GM21381 (cell line): ENCODE results near the gene SCN8A.
"Not testable (repeated sequence)": the region's sequence is repeated elsewhere in the genome, so short reads cannot be mapped to it uniquely, and the experiment has no call there.

ENCODE experiments used
- ATAC-seq: cut with Tn5 transposase; IDR thresholded peaks from one replicate; pipeline ENCODE4 v1.9.1; 2021; ENCODE audit warnings: mild to moderate bottlenecking, moderate library complexity; ENCODE audit not compliant: unreplicated experiment

The SCN8A gene

DNA sequence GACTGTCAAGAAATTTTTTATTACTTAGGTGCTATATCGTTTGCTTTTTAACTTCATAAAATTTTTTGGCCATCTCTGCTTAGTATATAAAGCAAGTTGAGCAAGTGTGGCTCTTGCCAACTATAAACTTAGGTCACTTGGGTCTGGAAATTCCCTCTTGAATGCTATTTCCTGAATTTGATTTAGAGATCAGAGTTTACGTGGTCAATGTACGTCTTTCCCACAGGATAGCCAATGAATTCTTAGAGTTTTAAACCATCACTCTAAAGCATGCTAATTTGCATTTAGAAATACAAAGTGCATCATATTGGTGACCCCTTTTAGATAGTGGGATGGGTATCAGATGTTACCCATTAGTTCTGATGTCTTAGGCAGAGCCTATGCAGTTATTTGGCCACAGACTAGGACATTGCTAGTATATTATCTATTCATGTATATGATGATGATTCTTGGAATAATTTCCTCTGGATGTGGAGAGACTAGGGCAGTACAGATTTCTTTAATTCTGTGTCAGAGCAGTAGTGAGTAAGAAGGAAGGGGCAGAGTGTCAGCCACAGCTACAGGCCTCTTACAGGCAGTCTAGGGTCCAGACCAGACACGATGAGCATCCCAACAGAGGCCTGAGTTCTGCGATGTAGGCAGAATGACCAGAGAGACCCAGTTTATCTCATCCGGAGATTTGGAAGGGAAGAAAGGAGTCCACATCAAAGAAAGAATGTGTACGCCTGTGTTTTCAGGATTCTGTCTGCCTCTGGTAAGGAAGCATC lies 30.3 kb downstream of the SCN8A start:
- ATAC-seq: no peak

DNA sequence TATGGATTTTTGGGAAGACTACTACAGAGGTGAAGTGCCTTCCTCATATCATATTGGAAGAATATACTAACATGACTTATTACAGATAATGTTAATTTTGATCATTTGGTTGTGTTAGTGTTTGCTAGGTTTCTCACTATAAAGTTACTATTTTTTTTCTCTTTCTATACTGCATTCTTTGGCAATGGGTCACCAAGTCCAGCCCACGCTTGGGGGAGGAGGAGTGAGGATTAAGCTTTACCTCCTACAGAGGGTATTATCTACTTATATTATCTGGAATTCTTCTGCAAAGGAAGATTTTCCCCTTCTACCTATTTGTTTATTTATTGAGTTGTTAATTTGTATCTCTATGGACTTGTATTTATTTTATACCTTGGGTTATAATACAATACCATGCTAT lies 31.5 kb downstream of the SCN8A start:
- ATAC-seq: no peak

DNA sequence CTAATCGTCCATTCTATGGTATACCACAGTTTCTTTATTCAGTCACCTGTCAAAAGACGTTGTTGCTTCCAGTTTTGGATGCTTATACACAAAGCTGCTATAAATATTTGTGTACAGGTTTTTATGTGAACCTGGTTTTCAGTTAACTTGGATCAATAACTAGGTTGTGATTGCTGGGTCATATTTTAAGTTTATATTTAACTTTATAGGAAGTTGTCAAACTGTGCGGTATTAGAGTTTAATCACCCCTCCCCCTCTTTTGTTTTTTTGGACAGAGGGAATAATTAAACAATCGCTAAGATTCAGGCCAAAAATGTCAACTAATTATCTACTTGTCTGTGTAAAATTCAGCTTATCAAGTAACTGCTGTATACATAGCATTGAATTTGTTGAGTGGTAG lies 34.3 kb downstream of the SCN8A start:
- ATAC-seq: no peak

DNA sequence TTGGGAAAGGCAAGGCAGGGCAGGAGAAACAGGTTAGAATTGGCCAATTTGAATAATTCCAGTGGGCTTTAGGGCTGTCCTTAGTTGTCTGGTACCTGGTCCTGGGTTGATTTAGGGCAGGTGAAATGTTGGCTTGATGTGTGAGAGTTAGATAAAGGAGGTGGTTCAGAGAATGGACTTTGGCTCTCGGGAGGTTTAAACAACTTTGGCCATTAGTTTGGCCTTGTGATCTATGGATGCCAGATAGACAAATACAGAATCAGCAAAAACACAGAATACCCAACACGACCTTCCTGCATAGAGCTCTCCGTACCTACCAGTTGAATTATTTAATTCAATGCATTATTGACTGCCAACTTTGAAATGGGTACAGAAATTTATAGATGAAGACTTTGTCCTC lies 35.1 kb downstream of the SCN8A start:
- no peak for ATAC-seq

DNA sequence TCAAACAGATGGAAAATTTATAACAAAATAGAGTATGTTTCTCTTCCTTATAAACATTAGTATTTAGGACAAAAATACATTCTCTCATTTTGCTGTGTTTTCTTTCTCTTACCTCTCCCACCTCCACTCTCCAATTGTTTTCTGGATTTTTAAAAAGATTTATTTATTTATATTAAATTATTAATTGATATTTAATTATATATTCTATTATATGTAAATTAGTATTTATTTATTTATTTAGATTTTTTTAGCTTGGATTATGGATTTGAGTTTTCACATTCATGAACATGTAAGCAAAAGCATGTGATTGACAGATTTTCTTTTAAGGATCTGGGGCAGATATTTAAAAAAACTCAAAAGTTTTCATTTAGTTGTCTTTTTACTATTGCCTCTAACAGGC lies 35.6 kb downstream of the SCN8A start:
- no peak for ATAC-seq

DNA sequence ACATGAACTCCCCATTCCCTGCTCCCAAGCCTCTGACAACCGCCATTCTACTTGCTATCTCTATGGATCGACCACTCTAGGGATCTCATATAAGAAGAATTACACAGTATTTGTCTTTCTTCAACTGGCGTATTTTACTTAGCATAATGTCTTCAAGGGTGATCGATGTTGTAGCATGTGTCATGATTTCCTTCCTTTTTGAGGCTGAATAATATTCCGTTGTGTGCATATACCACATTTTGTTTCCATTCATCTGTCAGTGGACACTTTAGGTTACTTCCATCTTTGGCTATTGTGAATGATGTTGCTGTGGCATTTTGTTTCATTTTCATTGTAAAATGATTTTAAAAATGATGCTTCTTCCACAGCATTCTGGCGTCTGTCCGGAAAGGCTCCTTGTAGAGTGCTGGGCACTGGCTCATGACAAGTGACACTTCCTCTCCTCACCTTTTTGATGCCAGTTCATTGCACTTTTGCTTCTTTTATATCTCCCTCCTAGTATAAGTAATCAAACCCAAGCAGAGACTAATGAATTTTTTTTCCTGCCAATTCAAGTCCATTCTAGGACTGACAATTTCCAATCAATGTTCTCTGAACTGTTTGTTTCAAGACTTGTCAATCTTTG lies 39.3 kb downstream of the SCN8A start:
- ATAC-seq: no peak

DNA sequence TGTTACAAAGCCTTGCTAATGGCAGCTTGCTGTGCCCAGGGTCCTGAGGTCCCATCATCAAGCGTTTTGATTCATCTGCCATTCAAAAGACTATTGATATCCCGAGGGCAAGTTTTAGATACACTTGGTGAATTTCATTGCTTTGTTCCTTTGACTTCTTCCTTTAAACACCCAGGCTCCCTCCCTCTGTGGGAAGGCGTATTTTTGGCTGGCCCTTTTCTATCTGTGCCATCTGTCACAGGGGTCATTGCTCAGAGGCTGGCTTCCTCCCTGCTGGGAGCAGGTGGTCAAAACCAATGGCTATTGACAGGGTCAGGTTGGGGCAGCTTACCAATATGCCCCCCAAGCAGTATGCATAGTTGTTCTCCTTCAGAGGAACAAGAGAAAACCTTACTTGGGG lies 40.0 kb downstream of the SCN8A start:
- no peak for ATAC-seq

DNA sequence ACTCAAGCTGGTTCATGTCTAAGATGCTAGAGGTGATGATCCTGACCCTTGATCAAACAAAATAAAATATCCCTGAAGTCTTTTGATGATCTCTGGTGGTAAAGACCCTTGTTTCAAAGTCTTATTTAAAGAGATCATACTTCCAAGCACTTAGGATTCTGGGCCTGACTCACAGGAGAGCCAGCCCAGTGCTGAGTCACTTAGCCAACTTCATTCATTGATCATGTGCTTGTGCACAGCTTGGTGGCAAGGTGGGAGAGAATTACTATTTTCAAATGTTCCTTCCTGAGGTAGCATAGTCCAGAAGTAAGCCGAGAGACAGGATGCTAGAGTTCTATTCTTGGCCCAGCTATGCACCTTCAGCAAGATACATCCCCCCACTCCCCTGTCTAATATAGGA lies 40.6 kb downstream of the SCN8A start:
- no peak for ATAC-seq

DNA sequence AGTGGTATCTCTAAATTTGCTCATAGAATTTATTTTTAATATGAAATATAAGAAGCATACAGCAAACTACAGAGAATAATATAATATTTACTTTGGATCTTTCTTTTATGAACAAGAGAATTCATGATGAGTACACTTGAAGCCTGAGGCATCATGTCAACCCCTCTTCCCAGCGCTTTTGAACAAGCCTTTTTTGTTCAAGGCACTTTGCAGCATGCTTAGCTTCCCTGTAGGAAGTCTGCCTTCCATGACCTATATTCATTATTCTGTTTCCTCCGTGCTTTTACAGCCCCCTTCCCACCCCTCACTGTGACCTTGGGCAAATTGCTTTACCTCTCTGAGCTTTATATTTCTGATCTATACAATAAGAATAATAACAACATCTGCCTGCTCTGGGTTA lies 41.6 kb downstream of the SCN8A start:
- no peak for ATAC-seq

DNA sequence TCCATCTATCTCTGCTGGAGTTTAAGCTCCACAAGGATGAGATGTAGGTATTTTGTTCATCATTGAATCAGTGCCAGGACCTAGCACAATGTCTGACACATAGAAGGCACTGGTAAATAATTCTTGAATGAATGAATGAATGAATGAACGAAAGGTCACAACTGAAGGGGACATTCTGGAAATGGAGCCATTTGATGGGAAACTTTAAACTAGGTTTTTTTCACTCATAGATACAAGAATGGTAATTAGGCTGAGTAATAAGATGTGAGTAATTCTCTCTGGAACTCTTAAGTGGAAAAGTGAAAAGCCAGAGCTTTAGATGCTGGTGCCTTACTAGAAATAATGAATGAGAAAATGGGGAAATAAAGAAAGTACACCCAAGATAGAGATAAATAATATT lies 44.3 kb downstream of the SCN8A start:
- no peak for ATAC-seq

DNA sequence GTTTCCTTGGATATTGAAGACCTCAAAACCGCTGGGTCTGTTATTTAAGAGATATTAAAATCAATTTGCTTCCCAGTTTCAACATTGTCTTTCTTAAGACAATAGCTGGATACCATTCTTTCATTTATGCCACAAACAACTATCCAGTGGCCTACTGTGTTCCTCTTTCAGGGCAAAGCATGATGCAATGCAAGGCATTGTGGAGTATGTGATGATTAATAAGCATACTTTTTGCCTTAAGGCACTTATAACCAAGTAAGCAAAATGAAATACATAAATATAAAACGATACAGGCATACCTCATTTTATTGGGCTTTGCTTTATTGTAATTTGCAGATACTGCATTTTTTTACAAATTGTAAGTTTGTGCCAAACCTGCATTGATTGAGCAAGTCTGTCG lies 45.5 kb downstream of the SCN8A start:
- ATAC-seq: no peak

DNA sequence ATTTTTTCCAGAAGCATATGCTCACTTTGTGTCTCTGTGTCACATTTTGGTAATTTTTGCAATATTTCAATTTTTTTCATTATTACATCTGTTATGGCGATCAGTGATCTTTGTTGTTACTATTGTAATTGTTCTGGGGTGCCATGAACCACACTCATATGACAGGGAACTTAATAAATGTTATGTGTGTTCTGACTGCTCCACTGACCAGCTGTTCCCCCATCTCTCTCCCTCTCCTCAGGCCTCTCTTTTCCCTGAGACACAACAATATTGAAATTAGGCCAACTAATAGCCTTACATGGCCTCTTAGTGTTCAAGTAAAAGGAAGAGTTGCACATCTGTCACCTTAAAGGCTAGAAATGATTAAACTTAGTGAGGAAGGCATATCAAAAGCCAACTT lies 46.0 kb downstream of the SCN8A start:
- ATAC-seq: no peak

DNA sequence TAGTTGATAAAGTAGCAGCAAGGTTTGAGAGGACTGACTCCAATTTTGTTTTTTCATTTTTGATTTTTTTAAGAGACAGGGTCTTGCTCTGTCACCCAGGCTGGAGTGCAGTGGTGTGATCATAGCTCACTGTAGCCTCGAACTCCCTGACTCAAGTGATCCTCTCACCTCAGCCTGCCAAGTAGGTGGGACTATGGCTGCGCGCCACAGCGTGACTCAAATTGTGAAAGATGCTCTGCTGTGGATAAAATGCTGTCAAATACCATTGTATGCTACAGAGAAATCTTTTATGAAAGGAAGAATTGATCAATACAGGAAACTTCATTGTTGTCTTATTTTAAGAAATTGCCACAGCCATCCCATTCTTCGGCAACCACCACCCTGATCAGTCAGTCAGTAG lies 48.3 kb downstream of the SCN8A start:
- ATAC-seq: no peak

DNA sequence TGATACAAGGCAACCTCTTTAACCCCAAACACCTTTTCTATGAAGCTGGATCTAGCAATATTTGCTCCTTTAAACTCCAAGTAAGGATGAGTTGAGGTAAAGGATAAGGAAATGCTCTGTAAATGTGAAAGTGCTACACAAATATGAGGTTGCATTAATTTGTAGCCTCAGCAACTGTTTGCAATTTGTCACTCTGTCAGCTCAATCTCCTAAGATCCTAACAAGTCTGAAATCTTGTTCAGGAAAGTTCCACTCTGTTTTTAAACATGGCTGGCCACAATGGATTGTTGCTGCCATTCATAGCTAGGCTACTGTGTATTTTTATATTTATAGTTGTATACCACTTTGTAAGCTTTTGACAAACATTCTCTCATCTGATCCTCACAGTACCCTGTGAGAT lies 51.3 kb downstream of the SCN8A start:
- no peak for ATAC-seq

DNA sequence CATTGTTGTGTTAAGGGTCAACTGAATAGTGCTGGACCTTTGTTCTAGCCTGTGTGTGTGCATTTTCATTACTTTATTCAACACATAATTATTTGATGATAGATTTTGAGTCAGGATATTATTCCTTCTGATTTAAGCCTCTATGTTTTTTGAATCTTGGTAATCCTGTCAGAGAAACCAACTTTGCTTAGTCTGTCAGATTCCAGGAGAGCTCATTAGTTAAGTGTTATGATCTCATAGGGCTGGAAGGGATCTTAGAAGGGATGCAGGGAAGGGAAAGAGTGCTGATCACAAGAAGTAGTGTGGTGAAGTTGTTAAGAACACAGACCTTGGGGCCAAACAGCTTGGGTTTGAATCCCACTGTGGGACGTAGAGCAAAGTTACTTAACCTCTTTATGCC lies 52.9 kb downstream of the SCN8A start:
- ATAC-seq: no peak

DNA sequence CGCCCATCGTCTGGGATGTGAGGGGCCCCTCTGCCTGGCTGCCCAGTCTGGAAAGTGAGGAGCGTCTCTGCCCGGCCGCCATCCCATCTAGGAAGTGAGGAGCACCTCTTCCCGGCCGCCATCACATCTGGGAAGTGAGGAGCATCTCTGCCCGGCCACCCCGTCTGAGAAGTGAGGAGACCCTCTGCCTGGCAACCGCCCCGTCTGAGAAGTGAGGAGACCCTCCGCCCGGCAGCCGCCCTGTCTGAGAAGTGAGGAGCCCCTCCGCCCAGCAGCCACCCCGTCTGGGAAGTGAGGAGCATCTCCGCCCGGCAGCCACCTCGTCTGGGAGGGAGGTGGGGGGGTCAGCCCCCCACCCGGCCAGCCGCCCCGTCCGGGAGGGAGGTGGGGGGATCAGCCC lies 53.7 kb downstream of the SCN8A start:
- not testable (repeated sequence) for ATAC-seq

DNA sequence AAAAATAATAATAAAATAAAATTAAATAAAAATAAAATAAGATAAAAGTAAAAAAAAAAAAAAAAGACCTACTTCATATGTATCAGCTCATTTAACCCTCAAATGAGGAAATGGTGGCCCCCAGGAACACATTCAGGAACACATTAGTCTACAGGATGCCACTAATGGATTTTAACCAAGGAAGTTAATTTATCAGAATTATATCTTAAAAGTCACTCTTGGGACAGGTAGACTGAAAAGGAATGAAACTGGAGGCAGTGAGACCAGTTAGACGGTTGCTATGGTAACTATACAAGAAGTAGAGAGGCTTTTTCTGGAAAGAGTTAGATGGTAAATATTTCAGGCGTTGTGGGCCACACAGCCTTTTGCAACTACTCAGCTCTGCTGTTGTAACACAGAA lies 54.9 kb downstream of the SCN8A start:
- ATAC-seq: no peak

DNA sequence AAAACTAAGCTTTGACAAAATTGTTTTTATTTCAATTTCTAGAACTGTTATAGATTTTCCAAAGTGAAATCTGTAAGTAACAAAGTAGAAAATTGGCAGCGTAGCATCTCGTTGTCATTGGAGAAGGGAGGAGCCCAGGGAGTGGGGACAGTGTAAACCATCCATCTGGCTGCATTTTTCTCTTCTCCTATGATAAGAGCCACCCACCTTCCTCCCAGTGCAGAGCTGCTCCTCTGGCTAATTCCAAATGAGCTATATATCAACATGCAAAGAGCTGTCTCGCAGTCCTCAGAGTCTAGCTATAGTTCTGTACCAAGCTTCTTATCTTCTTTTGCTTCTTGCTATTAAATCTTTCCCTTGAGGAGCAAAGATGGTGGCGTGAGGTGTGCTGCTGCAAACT lies 56.6 kb downstream of the SCN8A start:
- no peak for ATAC-seq

DNA sequence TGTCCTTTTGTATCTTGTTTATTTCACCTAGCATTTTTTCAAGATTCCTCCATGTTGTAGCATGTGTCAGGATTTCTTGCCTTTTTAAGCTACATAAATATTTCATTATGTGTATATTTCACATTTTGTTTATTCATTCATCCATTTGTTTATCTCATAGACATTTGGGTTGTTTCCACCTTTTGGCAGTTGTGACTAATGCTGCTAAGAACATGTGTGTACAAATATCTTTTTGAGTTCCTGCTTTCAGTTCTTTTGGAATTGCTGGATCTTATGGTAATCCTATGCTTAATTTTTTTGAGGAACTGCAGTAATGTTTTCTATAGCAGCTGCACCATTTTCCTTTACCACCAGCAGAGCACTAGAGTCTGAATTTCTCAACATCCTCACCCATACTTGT lies 62.4 kb downstream of the SCN8A start:
- no peak for ATAC-seq

DNA sequence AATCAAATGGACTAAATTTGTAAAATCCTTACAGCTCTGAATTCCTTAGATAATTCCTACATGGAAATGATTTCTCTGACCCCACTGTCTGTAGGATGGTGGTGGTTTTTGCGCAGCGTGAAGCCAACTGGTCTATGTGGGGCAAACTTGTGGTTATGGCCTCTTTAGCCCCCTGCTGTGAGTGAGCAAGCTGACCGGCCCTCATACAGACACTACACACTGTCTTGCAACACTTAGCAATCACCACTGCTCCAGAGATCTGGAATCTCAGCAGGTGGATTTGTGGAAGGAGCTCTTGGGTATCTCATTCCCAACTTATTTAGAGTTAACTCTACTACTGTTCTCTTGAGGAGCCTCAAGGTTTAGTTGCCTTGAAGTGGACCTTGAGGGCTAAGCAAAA lies 70.2 kb downstream of the SCN8A start:
- ATAC-seq: no peak

DNA sequence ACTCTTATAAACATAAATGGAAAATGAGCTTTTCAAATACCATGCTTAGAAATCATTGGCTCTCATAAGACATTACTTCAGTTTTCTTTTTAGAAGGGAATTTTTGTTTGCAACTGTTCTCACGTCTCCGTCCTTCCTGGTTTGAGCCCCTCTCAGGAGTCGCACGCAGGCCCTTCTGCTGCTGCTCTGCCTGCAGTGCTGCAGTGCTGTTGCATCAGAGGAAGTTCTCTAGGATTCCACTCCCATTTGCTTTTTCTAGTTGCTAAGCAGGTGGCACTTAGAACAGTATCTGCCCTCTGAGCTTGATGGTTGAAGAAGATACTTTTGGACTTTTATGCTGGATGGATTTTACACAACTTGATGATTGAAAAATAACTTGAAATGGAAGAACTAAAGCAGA lies 70.8 kb downstream of the SCN8A start:
- ATAC-seq: no peak

DNA sequence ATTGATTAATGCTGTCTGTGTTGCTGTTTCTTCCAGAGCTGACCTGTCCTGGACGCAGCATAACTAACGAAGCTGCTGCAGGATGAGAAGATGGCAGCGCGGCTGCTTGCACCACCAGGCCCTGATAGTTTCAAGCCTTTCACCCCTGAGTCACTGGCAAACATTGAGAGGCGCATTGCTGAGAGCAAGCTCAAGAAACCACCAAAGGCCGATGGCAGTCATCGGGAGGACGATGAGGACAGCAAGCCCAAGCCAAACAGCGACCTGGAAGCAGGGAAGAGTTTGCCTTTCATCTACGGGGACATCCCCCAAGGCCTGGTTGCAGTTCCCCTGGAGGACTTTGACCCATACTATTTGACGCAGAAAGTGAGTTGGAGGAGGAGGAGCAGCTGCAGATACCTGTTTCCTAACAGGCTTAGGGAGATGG lies 71.7 kb downstream of the SCN8A start:
- ATAC-seq: no peak

DNA sequence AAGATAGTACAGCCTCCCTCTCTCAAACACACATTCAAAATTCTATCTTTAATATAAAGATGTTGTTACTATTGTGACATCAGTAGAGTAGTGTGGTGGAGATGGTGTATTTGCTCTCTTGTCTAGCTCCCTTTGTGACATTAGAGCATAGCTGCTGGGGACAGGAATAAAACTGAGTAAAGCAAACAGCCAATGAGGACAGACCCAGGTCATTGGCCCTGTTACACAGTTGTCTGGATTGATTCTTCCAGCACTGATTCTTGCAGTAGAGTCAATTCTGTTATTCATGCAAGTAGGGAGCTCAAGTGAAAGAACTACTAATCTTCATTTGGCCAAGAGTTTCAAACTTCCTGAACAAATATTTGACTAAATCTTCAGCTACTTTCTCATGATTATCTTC lies 72.4 kb downstream of the SCN8A start:
- ATAC-seq: no peak
